Type B pancreatic cell (in vitro differentiated cells): ENCODE data around the gene CD47. TPM values are rescaled to one million over a fixed set of nuclear protein-coding genes. Genes with fewer than 3 reads are reported as not detected.

Experiments used
- DNase-seq: peaks from one replicate; pipeline ENCODE4 v3.0.0; 2021; ENCODE audit warnings: mixed read lengths; ENCODE audit not compliant: unreplicated experiment; ENCODE audit errors: extremely low spot score
- H3K27ac Mint-ChIP-seq: 2 replicates; pipeline ENCODE4 v1.8.0; 2021; ENCODE audit warnings: mild to moderate bottlenecking, mixed read lengths
- H3K27me3 Mint-ChIP-seq: 2 replicates; pipeline ENCODE4 v1.8.0; 2021; ENCODE audit warnings: mixed read lengths
- H3K36me3 Mint-ChIP-seq: 2 replicates; pipeline ENCODE4 v1.8.0; 2021; ENCODE audit warnings: mixed read lengths
- H3K4me1 Mint-ChIP-seq: one replicate; pipeline ENCODE4 v1.8.0; 2021; ENCODE audit warnings: mixed read lengths; ENCODE audit not compliant: unreplicated experiment
- H3K4me3 Mint-ChIP-seq: 2 replicates; pipeline ENCODE4 v1.8.0; 2021; ENCODE audit warnings: mild to moderate bottlenecking, mixed read lengths
- H3K9me3 Mint-ChIP-seq: 2 replicates; pipeline ENCODE4 v1.8.0; 2021; ENCODE audit warnings: mixed read lengths
- total RNA-seq: library from RNA; stranded (reverse); gene quantifications from 2 replicates; pipeline ENCODE4 v1.2.1, GENCODE V29; 2021; ENCODE audit warnings: low replicate concordance
- TF ChIP-seq, protein P1 (sequence below): fragments of 200-600 bp; sonication (generic); conservative IDR thresholded peaks from 2 replicates; pipeline ENCODE4 v1.5.0; 2021; ENCODE audit warnings: antibody characterized with exemption, mild to moderate bottlenecking

The CD47 gene
- total RNA-seq, 1 donor from 2014 or later, result 113 TPM

DNA sequence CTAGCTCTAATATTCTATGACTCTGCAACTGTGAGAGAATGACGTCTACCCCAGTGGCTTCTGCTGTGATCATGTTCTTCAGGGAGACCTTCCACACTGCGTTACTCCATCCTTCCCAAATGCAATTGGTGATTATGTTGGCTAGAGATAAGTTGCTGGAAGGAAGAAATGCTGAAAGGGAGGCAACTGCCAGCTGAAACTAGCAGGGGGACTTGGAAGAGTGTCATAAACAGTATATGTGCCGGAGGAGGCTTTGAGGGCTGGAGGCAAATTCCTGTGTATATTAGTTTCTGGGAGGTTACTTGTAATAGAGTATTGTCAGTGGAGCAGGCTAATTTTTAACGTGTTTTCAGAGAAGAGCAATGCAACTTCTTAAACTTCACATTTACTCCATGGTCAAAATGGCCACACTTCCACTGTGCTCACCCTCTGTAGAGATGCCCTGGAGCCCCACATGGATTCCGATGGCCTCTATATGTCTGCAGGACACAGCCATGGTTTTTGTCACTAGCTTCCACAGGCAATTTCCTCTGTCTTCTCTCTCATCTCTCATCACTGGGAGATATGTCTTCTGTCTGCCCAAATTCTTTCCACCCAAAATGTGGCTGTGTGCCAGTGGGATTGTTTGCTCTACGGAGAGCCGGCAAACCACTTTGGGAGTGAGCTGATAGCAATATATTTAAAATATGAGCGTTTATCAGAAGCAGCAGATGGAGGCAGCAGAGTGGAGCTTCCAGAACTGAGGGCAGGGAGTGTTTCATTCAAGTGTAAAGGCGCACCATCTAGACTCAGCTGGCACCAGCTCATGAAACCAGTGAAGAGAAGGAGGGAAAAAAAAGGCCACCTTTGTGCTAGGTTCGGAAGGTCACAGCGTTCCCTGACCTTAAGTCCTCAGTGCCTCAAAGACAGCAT lies 13.3 kb upstream of the CD47 start:
- peak overlapping the region; percentile 31 for H3K4me3 Mint-ChIP-seq
- H3K27ac Mint-ChIP-seq, result peak overlapping the region; percentile 54
- H3K4me1 Mint-ChIP-seq, result peaks cover 46% of the 10 kb centered on the region
- TF ChIP-seq, protein P1, sequence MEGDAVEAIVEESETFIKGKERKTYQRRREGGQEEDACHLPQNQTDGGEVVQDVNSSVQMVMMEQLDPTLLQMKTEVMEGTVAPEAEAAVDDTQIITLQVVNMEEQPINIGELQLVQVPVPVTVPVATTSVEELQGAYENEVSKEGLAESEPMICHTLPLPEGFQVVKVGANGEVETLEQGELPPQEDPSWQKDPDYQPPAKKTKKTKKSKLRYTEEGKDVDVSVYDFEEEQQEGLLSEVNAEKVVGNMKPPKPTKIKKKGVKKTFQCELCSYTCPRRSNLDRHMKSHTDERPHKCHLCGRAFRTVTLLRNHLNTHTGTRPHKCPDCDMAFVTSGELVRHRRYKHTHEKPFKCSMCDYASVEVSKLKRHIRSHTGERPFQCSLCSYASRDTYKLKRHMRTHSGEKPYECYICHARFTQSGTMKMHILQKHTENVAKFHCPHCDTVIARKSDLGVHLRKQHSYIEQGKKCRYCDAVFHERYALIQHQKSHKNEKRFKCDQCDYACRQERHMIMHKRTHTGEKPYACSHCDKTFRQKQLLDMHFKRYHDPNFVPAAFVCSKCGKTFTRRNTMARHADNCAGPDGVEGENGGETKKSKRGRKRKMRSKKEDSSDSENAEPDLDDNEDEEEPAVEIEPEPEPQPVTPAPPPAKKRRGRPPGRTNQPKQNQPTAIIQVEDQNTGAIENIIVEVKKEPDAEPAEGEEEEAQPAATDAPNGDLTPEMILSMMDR, result no peak
- DNase-seq, result no peak
- peaks cover 7% of the 10 kb centered on the region for H3K9me3 Mint-ChIP-seq
- no peaks in the 10 kb centered on the region for H3K27me3 Mint-ChIP-seq
- H3K36me3 Mint-ChIP-seq, result peaks cover 3% of the 10 kb centered on the region

DNA sequence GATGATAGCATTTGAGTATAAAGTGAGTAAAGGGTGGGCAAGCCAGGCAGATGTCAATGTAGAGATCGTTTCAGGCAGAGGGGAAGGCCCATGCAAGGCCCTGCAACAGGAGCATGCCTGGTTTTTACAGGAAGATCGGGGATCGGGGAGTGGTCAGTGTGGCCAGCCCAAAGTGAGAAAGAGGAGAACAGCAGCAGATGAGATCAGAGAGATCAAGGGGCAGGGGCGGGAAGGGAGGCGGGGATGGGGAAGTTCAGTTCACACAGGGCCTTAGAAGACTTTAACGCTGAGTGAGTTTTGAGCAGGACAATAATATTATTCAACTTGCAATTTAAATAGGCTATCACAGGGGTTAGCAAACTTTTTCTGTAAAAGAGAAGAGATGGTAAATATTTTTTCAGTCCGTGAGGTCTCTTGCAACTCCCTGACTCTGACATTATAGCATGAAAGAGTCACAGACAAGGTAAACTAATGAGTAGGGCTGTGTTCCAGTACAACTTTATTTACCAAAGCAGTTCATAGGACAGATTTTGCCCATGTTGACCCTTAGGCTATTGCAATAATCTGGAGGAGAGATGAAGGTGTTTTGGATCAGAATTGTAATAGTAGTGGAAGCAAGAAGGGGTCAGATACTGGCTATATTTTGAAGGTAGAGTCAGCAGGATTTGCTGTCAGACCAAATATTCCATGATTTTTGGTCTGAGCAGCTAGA lies 12.4 kb upstream of the CD47 start:
- Mint-ChIP-seq H3K27ac (peak overlapping the region; percentile 54), H3K4me3 (no peak overlapping the region)

DNA sequence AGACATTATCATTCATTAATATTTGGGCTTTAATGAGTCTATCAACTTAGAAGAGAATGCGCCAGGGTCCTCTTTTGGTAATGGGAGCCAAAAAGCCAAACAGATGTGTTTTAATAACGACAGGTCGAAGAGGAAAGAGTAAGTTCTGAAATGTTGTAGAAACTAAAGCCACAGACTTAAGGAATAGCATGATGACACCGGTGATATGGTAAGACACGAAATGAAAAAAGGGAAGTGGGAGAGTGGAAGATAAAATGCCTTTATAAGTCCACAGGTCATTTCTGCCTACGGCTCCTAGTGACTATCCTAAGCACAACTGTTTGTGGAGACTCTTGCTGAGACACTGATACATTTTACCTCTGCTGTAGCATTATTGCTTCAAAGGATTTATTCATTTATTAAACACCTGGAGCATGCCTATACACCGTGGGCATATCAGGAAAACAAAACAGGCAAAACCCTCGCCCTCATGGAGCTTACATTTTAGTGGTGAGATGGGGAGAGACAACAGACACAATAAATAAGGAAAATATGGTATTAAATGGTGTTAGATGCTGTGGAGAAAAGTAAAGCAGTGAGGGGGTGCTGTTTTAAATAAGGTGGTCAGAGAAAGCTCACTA lies 11.7 kb upstream of the CD47 start:
- TF ChIP-seq, protein P1, result no peak
- Mint-ChIP-seq H3K27me3 (no peaks in the 10 kb centered on the region), H3K36me3 (peaks cover 3% of the 10 kb centered on the region), H3K27ac (no peak overlapping the region), H3K4me1 (peaks cover 47% of the 10 kb centered on the region), H3K4me3 (no peak overlapping the region), H3K9me3 (peaks cover 7% of the 10 kb centered on the region)
- no peak for DNase-seq

More for the DNA sequence above, 12.4 kb upstream of the CD47 start:
- Mint-ChIP-seq H3K27me3 (no peaks in the 10 kb centered on the region), H3K36me3 (peaks cover 3% of the 10 kb centered on the region), H3K9me3 (peaks cover 7% of the 10 kb centered on the region), H3K4me1 (peaks cover 47% of the 10 kb centered on the region)
- DNase-seq, result no peak
- TF ChIP-seq, protein P1, result no peak

DNA sequence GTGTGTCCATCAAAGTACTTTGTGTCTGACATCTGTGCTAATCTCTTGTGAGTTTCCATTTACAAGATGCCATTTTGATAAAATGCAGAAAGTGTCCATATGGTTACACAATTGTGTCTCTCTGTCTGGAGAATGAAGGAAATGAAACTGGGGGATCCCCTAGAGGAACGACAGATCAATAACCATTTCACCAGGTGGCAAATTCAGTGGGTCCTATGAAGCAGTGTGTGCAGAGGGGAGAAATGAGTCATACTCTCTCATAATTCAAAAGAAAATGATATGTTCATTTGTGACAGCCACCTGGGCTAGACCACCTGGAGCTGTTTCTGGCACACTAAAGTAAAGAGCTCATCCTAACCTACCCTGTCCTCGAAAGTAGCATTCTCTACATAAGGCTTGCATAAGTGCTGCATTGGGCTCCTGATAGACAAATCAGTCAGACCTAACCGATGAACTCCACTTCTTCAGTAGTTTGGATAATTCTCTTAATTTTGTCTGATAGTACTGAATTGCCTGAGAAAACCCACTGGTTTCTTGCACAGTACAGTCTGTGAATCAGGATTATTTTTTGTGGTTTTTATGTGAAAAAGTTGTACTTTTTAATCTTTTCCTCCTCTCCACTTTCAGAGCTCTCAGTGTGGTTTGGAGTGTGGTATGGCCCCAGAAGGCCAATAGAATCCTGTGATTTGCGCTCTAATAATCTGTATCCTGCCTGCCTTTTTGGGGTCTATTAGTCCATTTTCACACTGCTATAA lies 10.3 kb upstream of the CD47 start:
- peak overlapping the region; percentile 65 for H3K27ac Mint-ChIP-seq
- peaks cover 3% of the 10 kb centered on the region for H3K36me3 Mint-ChIP-seq
- peak overlapping the region; percentile 38 for H3K4me3 Mint-ChIP-seq
- H3K4me1 Mint-ChIP-seq, result peaks cover 51% of the 10 kb centered on the region
- TF ChIP-seq, protein P1, result no peak
- peaks cover 7% of the 10 kb centered on the region for H3K9me3 Mint-ChIP-seq
- H3K27me3 Mint-ChIP-seq, result no peaks in the 10 kb centered on the region
- DNase-seq, result no peak
